Central memory CD8-positive, alpha-beta T cell (primary cell): Measurements from ENCODE around the gene ABCB9.
A peak's percentile ranks its signal among the peaks of the same experiment; 100 is the strongest.

Experiments
- ATAC-seq: fragments of 150-1000 bp; cut with Tn5 transposase; replicated peaks from 2 replicates; pipeline ENCODE4 v1.10.0; 2022; ENCODE audit warnings: mild to moderate bottlenecking, moderate FRiP score, moderate number of reproducible peaks; ENCODE audit not compliant: poor library complexity, severe bottlenecking; ENCODE audit errors: extremely low read depth
- DNase-seq, 2 donors: peaks; one replicate each; pipeline ENCODE4 v3.0.0; 2021; ENCODE audit warnings: low spot score in 2 of 2
- H3K27ac Mint-ChIP-seq: one replicate; pipeline ENCODE4 v1.8.0; 2022; ENCODE audit warnings: low read depth, mild to moderate bottlenecking, moderate library complexity, mixed read lengths
- H3K27me3 Mint-ChIP-seq: one replicate; pipeline ENCODE4 v1.8.0; 2022; ENCODE audit warnings: mixed read lengths
- H3K36me3 Mint-ChIP-seq: one replicate; pipeline ENCODE4 v1.8.0; 2022; ENCODE audit warnings: mild to moderate bottlenecking, moderate library complexity, mixed read lengths; ENCODE audit not compliant: insufficient read depth
- H3K4me1 Mint-ChIP-seq: one replicate; pipeline ENCODE4 v1.8.0; 2022; ENCODE audit warnings: mixed read lengths
- H3K4me3 Mint-ChIP-seq: one replicate; pipeline ENCODE4 v1.8.0; 2022; ENCODE audit warnings: mild to moderate bottlenecking, moderate library complexity, mixed read lengths
- H3K9me3 Mint-ChIP-seq: one replicate; pipeline ENCODE4 v1.8.0; 2022; ENCODE audit warnings: mixed read lengths

ABCB9 gene

DNA sequence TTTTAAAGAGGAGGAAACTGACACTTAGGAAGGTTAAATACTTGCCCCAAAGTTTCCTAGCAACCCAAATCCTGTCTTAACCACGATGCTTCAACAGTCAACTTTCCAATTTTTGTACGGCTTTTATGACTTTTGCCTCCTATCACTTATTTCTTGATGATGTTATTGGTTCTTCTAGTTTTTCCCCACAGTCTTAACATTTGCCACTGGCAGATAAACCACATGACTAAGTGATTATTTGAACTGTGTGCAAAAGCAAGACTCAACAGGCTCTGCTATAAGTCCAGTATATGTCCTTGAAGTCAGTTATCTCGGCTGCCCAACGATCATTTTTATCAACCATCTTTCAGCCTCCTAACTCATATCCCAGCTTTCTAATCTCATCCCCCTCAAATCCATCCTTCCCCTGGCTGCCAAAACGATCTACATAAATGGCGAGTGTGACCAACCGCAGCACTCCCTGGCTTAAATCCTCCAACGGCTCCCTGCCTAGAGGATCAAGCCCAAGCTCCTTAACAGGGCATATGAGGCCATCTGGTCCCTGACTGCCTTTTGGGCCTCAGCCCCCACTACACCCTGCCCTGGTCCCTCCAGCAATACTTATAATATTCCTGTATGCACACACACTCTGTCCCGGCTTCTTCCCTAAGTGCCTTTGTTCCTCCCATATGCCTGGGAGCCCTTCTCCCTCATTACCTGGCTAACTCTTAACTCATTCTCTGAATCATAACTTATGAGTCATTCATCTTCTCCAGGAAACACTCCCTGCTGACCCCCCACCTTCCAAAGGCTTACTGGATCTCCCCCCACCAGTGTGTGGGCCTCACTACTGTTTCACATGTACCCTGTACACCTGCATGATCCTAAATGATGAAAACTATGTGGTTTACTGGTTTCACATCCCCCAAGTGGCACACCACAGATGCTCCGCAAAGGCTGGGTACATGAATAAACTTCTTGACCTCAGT lies 79.1 kb downstream of the ABCB9 start:
- H3K9me3 Mint-ChIP-seq: no peaks in the 10 kb centered on the region
- peak overlapping the region; percentile 69 for H3K4me3 Mint-ChIP-seq
- peaks cover 9% of the 10 kb centered on the region for H3K36me3 Mint-ChIP-seq
- peaks cover 78% of the 10 kb centered on the region for H3K4me1 Mint-ChIP-seq
- DNase-seq (no peak), ATAC-seq (no peak)
- peak overlapping the region; percentile 72 for H3K27ac Mint-ChIP-seq
- H3K27me3 Mint-ChIP-seq: no peaks in the 10 kb centered on the region

DNA sequence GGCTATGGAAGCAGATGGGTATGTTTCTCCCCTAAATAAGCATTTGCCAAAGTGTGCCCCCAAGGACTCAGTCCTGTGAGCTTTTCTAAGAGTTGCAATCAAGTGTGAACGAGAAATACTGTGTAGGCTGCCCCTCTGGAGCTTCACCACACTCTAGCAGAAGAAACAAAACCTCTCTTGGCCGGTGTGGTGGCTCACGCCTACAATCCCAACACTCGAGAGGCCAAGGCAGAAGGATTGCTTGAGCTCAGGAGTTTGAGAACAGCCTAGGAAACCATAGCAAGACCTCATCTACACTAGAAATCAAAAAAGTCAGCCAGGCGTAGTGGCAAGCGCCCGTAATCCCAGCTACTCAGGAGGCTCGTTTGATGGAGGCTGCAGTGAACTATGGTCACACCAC lies 80.1 kb downstream of the ABCB9 start:
- ATAC-seq (no peak), DNase-seq (no peak)
- Mint-ChIP-seq H3K4me1 (peaks cover 75% of the 10 kb centered on the region), H3K27me3 (no peaks in the 10 kb centered on the region), H3K36me3 (peaks cover 9% of the 10 kb centered on the region), H3K9me3 (no peaks in the 10 kb centered on the region), H3K4me3 (no peak overlapping the region), H3K27ac (peak overlapping the region; percentile 72)

- no peaks in the 10 kb centered on the region for H3K9me3 Mint-ChIP-seq
- no peaks in the 10 kb centered on the region for H3K27me3 Mint-ChIP-seq
- peaks cover 75% of the 10 kb centered on the region for H3K4me1 Mint-ChIP-seq
- DNase-seq (no peak), ATAC-seq (no peak)
- peaks cover 10% of the 10 kb centered on the region for H3K36me3 Mint-ChIP-seq
- no peak overlapping the region for H3K4me3 Mint-ChIP-seq
- no peak overlapping the region for H3K27ac Mint-ChIP-seq
Observed at GRCh38 chr12:122884860-122885259, 81.4 kb downstream of the ABCB9 start.

- no peaks in the 10 kb centered on the region for H3K9me3 Mint-ChIP-seq
- H3K36me3 Mint-ChIP-seq: peaks cover 10% of the 10 kb centered on the region
- H3K27ac Mint-ChIP-seq: no peak overlapping the region
- H3K4me1 Mint-ChIP-seq: peaks cover 75% of the 10 kb centered on the region
- no peak for ATAC-seq
- no peak for DNase-seq
- H3K27me3 Mint-ChIP-seq: no peaks in the 10 kb centered on the region
- H3K4me3 Mint-ChIP-seq: no peak overlapping the region
Observed at GRCh38 chr12:122884091-122884826, 82.0 kb downstream of the ABCB9 start.

DNA sequence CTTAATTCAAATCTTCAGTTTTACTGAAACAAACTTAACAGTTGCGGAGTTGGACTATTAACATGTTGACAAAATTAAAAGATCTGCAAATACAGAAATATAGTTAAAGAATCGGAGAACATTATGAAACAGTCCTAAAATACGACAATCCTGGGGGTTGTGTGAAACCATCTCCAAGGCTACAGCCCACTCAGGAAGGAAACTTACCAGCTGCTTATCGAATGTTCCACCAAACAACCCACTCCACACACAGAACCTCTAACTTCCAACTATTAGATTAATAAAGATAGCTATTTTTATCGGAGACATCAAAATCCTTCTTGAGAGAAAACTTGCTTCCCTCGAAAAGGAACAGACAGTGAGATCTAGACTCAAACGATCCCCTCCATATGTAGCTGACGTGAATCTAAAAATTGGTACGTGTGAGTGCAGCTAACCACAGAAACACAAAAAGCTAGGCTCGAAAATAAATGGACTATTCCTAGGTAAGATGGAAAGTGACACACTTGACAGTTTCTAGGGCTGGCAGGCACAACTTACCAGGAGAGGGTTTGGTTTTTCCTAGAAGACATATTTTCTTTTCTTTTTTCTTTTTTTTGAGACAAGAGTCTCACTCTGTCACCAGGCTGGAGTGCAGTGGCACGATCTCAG lies 83.2 kb downstream of the ABCB9 start:
- peak overlapping the region; percentile 87 for H3K27ac Mint-ChIP-seq
- DNase-seq: no peak
- H3K27me3 Mint-ChIP-seq: no peaks in the 10 kb centered on the region
- H3K9me3 Mint-ChIP-seq: no peaks in the 10 kb centered on the region
- H3K36me3 Mint-ChIP-seq: peaks cover 7% of the 10 kb centered on the region
- no peak for ATAC-seq
- H3K4me3 Mint-ChIP-seq: no peak overlapping the region
- H3K4me1 Mint-ChIP-seq: peaks cover 72% of the 10 kb centered on the region

DNA sequence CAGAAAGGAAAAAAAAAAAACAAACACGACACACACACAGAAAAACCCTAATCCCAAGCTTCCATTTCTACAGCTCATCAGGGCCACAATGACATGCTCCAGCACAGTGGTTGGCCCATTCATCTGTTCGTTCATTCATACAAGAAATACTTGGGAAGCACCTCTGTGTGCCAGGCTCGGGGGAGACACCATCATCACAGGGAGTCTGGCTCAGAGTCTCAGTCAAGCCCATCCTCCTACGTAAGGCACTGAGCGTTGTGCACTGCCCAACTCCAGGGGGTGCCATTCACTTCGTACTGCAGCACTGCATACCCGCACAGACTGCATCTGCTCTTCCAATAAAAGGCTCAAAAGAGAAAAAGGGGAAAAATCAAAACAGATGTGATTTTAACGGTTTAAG lies 85.6 kb downstream of the ABCB9 start:
- peak; percentile 7 for ATAC-seq
- DNase-seq: no peak
- Mint-ChIP-seq H3K9me3 (no peaks in the 10 kb centered on the region), H3K27ac (peak overlapping the region; percentile 70), H3K27me3 (no peaks in the 10 kb centered on the region), H3K4me1 (peaks cover 79% of the 10 kb centered on the region), H3K4me3 (no peak overlapping the region), H3K36me3 (peaks cover 14% of the 10 kb centered on the region)

DNA sequence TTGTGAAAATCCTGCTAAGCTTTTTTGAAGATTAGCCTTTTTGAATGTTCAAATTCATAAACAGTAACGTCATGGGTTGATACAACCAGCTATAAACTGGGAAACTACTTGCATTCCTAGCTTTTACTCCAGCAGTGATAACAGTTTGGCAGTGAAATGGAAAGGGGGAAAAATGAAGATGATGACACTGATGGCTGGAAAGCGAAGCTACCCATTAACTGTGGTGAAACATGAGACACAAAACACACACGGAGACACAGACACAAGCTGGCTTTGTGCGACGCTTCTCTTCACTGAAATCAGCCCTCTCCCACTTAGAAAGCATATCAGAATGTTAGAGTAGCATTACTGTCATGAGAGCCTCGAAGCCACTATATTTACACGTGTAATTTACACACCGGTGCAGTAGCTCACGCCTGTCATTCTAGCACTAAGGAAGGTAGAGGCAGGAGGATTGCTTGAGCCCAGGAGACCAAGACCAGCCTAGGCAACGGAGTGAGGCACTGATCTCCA lies 86.1 kb downstream of the ABCB9 start:
- Mint-ChIP-seq H3K27ac (peak overlapping the region; percentile 70), H3K36me3 (peaks cover 14% of the 10 kb centered on the region), H3K4me1 (peaks cover 79% of the 10 kb centered on the region), H3K4me3 (no peak overlapping the region), H3K9me3 (no peaks in the 10 kb centered on the region), H3K27me3 (no peaks in the 10 kb centered on the region)
- ATAC-seq (no peak), DNase-seq (no peak)
